Measurements from ENCODE around the gene RAF1. TPM values are rescaled to one million over a fixed set of nuclear protein-coding genes. Genes with fewer than 3 reads are reported as not detected.

RAF1 gene
- total RNA-seq, 2 experiments from 2014 or later, result 127 to 139 TPM

DNA sequence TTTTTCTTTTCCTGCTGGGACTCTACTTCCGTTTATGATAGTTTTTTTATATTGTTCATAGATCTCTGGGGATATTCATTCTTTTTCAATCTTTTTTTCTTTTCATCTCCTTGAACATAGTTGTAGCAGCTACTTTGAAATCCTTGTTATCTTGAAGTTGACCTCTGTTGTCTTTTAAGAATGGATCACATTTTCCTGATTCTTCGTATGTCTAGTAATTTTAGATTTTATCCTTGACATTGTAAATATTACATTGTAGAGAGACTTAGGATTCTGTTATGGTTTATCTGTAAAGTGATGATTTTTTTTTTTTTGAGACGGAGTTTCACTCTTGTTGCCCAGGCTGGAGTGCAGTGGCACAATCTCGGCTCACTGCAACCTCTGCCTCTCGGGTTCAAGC is 86.5 kb downstream of the RAF1 start:
- ChIA-PET POLR2A (no interaction called here), CTCF (no interaction called here)
- Histone ChIP-seq H3K4me1 (ENCODE audit: insufficient read depth, low read length) (no peaks in the 10 kb centered on the region), H3K27me3 (ENCODE audit: control insufficient read depth in 1 of 2, insufficient read depth in 2 of 2, low read length in 2 of 2) (no peaks in the 10 kb centered on the region), H3K27ac (ENCODE audit: low read depth in 1 of 2, low read length in 2 of 2) (no peak overlapping the region), H3K9me3 (ENCODE audit: control insufficient read depth in 1 of 2, insufficient read depth in 1 of 2, low read length in 2 of 2) (peaks cover 0 to 15% of the 10 kb centered on the region in 2 experiments), H3K4me3 (ENCODE audit: low read length) (no peak overlapping the region), H3K36me3 (ENCODE audit: insufficient read depth, low read length) (peaks cover 85% of the 10 kb centered on the region)
- ATAC-seq (ENCODE audit: poor library complexity) (no peak), DNase-seq (no peak)
- Mint-ChIP-seq H3K9me3 (peaks cover 3% of the 10 kb centered on the region), H3K36me3 (ENCODE audit: low read depth) (peaks cover 96% of the 10 kb centered on the region), H3K4me1 (ENCODE audit: low read depth) (no peaks in the 10 kb centered on the region), H3K27ac (no peak overlapping the region), H3K27me3 (no peaks in the 10 kb centered on the region), H3K4me3 (no peak overlapping the region)
- intact Hi-C loops (cut with DNase I, micrococcal nuclease), result no loop called here
- TF ChIP-seq, protein P1, sequence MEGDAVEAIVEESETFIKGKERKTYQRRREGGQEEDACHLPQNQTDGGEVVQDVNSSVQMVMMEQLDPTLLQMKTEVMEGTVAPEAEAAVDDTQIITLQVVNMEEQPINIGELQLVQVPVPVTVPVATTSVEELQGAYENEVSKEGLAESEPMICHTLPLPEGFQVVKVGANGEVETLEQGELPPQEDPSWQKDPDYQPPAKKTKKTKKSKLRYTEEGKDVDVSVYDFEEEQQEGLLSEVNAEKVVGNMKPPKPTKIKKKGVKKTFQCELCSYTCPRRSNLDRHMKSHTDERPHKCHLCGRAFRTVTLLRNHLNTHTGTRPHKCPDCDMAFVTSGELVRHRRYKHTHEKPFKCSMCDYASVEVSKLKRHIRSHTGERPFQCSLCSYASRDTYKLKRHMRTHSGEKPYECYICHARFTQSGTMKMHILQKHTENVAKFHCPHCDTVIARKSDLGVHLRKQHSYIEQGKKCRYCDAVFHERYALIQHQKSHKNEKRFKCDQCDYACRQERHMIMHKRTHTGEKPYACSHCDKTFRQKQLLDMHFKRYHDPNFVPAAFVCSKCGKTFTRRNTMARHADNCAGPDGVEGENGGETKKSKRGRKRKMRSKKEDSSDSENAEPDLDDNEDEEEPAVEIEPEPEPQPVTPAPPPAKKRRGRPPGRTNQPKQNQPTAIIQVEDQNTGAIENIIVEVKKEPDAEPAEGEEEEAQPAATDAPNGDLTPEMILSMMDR (IDR thresholded peaks at IDR 0.05), result no peak

DNA sequence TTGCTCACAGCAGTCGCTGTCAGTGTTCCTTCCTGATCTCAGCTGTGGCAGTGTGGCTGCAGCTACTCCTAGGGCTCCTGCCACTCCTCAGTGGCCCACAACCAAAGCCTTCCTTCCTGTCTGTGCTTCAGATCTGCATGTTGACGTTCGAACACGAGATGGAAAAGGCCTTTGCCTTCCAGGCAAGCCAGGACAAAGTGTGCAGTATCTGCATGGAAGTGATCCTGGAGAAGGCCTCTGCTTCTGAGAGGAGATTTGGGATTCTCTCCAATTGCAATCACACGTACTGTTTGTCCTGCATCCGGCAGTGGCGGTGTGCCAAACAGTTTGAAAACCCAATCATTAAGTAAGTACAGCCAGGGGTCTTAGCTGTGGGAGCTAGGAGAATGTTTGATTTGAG is 89.3 kb downstream of the RAF1 start:
- no peak overlapping the region for H3K4me3 Mint-ChIP-seq
- H3K9me3 Mint-ChIP-seq, result peaks cover 3% of the 10 kb centered on the region
- DNase-seq, result no peak
- ChIA-PET POLR2A (no interaction called here), CTCF (no interaction called here)
- no peaks in the 10 kb centered on the region for H3K27me3 Mint-ChIP-seq
- peaks cover 0 to 15% of the 10 kb centered on the region in 2 experiments for H3K9me3 ChIP-seq (ENCODE audit: control insufficient read depth in 1 of 2, insufficient read depth in 1 of 2, low read length in 2 of 2)
- TF ChIP-seq, protein P1 (IDR thresholded peaks at IDR 0.05), result no peak
- ATAC-seq (ENCODE audit: poor library complexity), result no peak
- intact Hi-C loops (cut with DNase I, micrococcal nuclease), result no loop called here
- H3K4me3 ChIP-seq (ENCODE audit: low read length), result no peak overlapping the region
- peaks cover 98% of the 10 kb centered on the region for H3K36me3 Mint-ChIP-seq (ENCODE audit: low read depth)
- H3K4me1 Mint-ChIP-seq (ENCODE audit: low read depth), result no peaks in the 10 kb centered on the region
- no peaks in the 10 kb centered on the region for H3K4me1 ChIP-seq (ENCODE audit: insufficient read depth, low read length)
- H3K27me3 ChIP-seq (ENCODE audit: control insufficient read depth in 1 of 2, insufficient read depth in 2 of 2, low read length in 2 of 2), result no peaks in the 10 kb centered on the region
- H3K27ac Mint-ChIP-seq, result no peak overlapping the region
- H3K36me3 ChIP-seq (ENCODE audit: insufficient read depth, low read length), result peaks cover 88% of the 10 kb centered on the region
- H3K27ac ChIP-seq (ENCODE audit: low read depth in 1 of 2, low read length in 2 of 2), result no peak overlapping the region

DNA sequence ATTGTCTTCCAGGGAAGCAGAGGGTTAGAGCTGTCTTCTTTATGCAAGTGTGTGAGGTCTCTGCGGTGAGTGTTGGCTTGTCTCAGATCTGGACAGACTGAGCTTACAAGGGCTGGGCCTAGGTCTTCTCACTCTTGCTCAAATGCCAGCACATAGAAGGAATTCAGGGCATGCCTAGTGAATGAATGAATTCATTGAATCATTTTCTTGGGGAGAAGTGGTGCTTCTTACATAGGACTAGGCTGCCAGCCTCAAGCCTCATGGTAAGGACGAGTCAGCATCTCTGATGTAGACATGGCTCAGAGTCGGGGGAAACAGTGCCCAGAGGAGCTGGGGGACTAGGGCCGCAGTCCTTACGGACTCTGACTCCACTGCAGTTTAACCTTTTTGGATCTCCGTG is 89.8 kb downstream of the RAF1 start:
- Mint-ChIP-seq H3K27ac (no peak overlapping the region), H3K9me3 (peaks cover 3% of the 10 kb centered on the region), H3K27me3 (no peaks in the 10 kb centered on the region), H3K4me3 (no peak overlapping the region), H3K4me1 (ENCODE audit: low read depth) (no peaks in the 10 kb centered on the region), H3K36me3 (ENCODE audit: low read depth) (peaks cover 98% of the 10 kb centered on the region)
- Histone ChIP-seq H3K36me3 (ENCODE audit: insufficient read depth, low read length) (peaks cover 88% of the 10 kb centered on the region), H3K4me1 (ENCODE audit: insufficient read depth, low read length) (no peaks in the 10 kb centered on the region), H3K27ac (ENCODE audit: low read depth in 1 of 2, low read length in 2 of 2) (no peak overlapping the region), H3K9me3 (ENCODE audit: control insufficient read depth in 1 of 2, insufficient read depth in 1 of 2, low read length in 2 of 2) (peaks cover 0 to 15% of the 10 kb centered on the region in 2 experiments), H3K27me3 (ENCODE audit: control insufficient read depth in 1 of 2, insufficient read depth in 2 of 2, low read length in 2 of 2) (no peaks in the 10 kb centered on the region), H3K4me3 (ENCODE audit: low read length) (no peak overlapping the region)
- intact Hi-C loops (cut with DNase I, micrococcal nuclease), result no loop called here
- TF ChIP-seq, protein P1 (IDR thresholded peaks at IDR 0.05), result no peak
- ATAC-seq (ENCODE audit: poor library complexity) (no peak), DNase-seq (no peak)
- ChIA-PET CTCF (no interaction called here), POLR2A (no interaction called here)

Measured in CD4-positive, alpha-beta T cell (primary cell).